Measurements from ENCODE around the gene TOX2.

The TOX2 gene

GRCh38 chr20:43909211-43909610 is 5.4 kb upstream of the TOX2 start:
- no peak for TF ChIP-seq CTCF (IDR thresholded peaks at IDR 0.05)

GRCh38 chr20:43909720-43910119 is 4.9 kb upstream of the TOX2 start:
- no peak for TF ChIP-seq CTCF (IDR thresholded peaks at IDR 0.05)

GRCh38 chr20:43910564-43910963 is 4.1 kb upstream of the TOX2 start:
- no peak for TF ChIP-seq CTCF (IDR thresholded peaks at IDR 0.05)

GRCh38 chr20:43911066-43911465 is 3.6 kb upstream of the TOX2 start:
- TF ChIP-seq CTCF (IDR thresholded peaks at IDR 0.05): no peak

GRCh38 chr20:43913291-43914025 is 1.2 kb upstream of the TOX2 start:
- no peak for TF ChIP-seq CTCF (IDR thresholded peaks at IDR 0.05)

GRCh38 chr20:43915211-43916072 is 790 bp downstream of the TOX2 start:
- no peak for TF ChIP-seq CTCF (IDR thresholded peaks at IDR 0.05)

- TF ChIP-seq CTCF (IDR thresholded peaks at IDR 0.05): no peak
Observed at GRCh38 chr20:43916073-43916880, 1.6 kb downstream of the TOX2 start.

Measured in LNCAP (cell line).